GM12892 (cell line): Measurements from ENCODE around the gene VPS50.
A peak's percentile ranks its signal among the peaks of the same experiment; 100 is the strongest.
"Not testable (repeated sequence)": the region's sequence is repeated elsewhere in the genome, so short reads cannot be mapped to it uniquely, and the experiment has no call there.

Experiments used
- DNase-seq: peaks from one replicate; pipeline ENCODE4 v3.0.0; 2011; ENCODE audit not compliant: insufficient read length
- FAIRE-seq: peaks from 2 replicates; lab custom pipeline; 2011; peaks lifted over from hg19 to GRCh38; lab: Jason Lieb, UNC
- POLR2A ChIP-seq: IDR thresholded peaks from 2 replicates; pipeline ENCODE4 v1.6.1; 2011; ENCODE audit warnings: low read depth, low read length, control low read depth
- POLR2AphosphoS5 ChIP-seq: IDR thresholded peaks from 2 replicates; pipeline ENCODE4 v1.6.1; 2011; ENCODE audit warnings: low read depth, low read length, control low read depth
- TAF1 ChIP-seq: IDR thresholded peaks from 2 replicates; pipeline ENCODE4 v1.6.1; 2011; ENCODE audit warnings: low read depth, mild to moderate bottlenecking, control low read depth, low read length, borderline replicate concordance

VPS50 gene

DNA sequence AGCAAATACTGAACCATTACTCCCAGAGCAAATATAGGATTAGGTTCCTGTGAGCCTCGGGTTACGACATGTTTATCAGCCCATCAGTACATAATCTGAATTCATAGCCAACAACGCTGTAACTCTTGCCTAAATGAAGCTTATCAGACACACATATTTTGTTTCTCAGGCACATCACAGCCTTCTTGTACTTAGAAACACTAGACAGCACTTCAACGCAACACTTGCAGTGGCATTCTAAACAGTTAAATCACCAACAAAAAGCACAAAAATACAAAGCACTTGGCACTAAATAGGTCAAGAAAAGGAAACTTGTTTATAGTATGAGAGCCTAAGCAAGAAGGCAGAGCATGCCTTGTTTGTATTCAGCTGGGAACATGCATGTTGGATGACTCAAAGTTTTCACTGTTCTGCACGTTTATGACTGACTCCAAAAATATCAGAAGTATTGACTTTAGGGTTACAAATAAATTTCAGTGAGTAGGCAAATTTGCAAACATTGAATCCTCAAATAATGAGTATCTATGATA is 75.0 kb downstream of the VPS50 start:
- FAIRE-seq, result no peak
- TF ChIP-seq POLR2A (no peak), POLR2AphosphoS5 (no peak), TAF1 (no peak)

DNA sequence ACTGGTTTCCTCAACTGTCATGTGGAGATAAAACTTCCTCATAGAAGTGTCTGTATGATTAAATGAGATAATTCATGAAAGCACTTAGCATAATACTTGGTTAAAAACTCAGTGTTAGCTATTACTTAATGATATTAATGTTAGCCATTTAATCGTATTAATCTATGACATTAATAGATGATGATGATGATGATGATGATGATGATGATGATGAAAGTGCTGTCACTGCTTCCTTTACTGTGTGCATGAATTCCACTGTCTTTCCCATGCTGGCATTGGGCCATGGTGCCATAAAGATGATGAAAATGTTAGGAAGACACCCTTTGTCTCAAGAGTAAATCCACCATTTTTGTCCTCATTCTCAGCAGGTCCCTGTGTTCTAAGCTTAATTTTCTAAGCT is 75.8 kb downstream of the VPS50 start:
- TF ChIP-seq TAF1 (no peak), POLR2AphosphoS5 (no peak), POLR2A (no peak)
- no peak for FAIRE-seq
- no peak for DNase-seq

More for the DNA sequence above, 75.0 kb downstream of the VPS50 start:
- no peak for DNase-seq

DNA sequence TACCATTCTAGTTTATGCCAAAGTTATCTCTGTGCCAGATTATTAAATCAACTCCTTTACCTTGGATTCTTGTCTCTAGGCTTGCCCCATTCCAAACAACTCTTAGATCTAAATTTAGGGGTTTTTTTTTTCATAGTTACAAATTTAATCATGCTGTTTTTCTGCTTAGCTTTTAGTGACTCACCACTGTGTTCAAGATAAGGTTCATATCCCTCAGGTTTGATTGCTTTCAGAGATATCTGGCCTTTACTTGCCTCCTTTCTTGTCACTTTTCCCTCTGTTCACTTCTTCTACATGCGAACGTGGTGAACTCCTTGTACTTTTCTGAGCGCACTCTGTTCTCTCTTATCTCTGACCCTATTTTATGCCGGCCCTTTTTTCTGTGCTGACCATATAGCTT is 78.2 kb downstream of the VPS50 start:
- TF ChIP-seq POLR2A (no peak), POLR2AphosphoS5 (no peak), TAF1 (no peak)
- FAIRE-seq, result no peak
- no peak for DNase-seq

DNA sequence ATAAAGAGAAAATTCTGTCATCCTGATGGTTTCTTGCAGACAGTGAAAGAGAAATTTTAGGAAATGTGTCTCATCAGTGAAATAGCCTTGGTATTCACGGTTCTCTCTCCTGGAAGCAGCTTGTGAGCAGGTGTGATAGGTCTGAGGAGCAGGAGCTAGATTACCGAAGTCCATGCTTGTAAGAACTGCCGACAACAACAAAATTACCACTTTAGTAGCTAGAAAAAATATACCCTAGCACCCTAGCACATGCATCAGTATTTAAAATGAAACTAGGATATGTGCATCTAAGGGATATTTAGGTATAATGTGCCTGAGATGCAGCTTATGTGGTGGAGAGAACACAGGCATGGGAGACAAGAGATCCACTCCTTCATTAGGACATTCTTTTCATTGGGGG is 82.3 kb downstream of the VPS50 start:
- no peak for TF ChIP-seq POLR2A
- no peak for TF ChIP-seq POLR2AphosphoS5
- no peak for TF ChIP-seq TAF1
- no peak for DNase-seq
- no peak for FAIRE-seq

DNA sequence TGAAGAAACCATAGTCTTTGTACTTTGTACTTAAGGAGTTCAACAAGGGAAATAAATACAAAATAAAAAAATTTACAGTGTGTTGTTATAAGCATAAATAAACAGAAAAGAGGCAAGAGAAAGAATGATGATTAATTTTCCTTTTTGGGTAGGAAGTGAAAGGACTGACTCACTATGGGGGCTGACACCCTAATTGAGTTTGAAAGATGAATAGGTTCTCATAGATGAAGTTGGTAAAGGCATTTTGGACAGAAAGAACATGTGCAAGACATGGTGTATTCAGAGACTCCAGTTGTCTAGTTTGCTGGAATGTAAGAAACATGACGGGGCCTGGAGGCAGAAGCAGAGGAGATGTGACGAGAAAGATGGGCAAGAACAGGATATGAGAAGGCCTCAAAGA is 83.7 kb downstream of the VPS50 start:
- DNase-seq (no peak), FAIRE-seq (no peak)
- TF ChIP-seq POLR2A (no peak), POLR2AphosphoS5 (no peak), TAF1 (no peak)

DNA sequence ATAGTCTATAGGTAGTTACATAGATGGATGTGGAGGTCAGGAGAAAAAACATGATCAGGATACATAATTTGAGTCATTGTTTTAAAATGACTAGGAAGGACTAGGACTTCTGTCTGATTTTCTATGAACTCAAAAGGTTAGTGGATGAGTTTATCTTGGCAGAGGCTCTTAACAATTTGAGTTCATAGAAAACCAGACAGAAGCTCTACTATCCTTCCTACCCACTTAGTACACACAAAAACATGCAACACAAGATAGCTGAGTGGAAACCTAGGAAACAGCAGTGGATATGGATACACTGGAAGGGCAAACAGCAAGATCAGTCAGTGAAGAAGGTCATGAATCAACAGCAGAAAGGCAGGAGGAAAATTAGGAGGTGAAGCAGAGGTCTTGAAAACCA is 84.6 kb downstream of the VPS50 start:
- FAIRE-seq (no peak), DNase-seq (no peak)
- TF ChIP-seq POLR2A, result no peak

DNA sequence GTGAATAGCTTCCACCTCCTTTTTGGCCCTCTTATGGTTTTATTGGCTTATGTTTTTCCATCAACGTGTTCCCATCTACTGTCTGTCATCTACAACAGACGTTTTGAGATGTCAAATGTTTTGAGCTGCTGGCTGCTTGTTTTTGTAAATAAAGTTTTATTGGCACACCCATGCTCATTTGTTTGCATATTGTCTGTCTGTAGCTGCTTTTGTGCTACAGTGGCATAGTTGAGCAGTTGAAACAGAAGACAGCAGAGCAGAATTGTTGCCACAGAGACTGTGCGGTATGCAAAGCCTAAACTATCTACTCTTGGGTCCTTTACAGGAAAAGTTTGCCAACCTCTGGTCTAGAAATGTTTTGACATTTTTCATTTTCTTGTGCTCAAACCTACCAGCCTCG is 88.7 kb downstream of the VPS50 start:
- no peak for TF ChIP-seq POLR2AphosphoS5
- no peak for TF ChIP-seq TAF1
- no peak for TF ChIP-seq POLR2A
- FAIRE-seq, result no peak

DNA sequence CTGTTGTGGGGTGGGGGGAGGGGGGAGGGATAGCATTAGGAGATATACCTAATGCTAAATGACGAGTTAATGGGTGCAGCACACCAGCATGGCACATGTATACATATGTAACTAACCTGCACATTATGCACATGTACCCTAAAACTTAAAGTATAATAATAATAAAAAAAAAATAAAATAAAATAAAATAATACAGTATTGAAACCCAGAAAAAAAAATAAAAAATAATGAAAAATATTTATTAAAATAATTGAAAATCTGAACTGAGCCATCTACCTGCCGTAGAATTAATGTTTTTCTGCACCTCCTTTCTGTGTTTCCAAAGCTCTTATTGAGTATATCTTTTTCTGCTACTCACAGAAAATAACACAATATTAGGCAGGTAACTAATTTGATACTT is 94.1 kb downstream of the VPS50 start:
- DNase-seq, FAIRE-seq: not testable (repeated sequence)

More for the DNA sequence above, 88.7 kb downstream of the VPS50 start:
- no peak for DNase-seq

DNA sequence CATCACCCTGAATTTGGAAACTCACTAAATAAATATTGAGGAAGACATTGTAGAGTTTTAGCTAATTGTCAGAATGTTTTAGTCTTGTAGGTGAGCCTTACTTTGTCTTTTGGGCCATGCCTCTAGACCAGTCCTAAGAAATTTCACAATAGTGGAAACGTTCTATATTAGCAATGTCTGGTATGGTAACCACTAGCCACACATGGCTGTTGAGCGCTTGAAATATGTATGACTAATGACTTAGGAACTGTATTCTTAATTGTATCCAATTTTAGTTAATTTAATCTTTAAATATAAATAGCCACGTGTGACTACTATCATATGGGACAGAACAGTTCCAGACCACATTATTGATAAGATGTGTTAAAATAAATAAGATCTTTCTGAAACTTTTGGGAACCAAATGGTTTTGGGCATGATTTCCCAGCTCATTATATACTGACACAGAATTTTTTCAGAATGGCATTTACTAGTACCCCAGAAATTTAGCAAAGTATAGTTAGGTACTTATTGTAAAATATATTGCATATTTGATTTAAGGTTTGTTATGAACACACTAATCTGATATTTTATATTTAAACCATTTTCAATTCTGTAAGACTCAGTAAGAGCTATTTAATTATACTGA is 95.0 kb downstream of the VPS50 start:
- TF ChIP-seq POLR2A (no peak), POLR2AphosphoS5 (no peak), TAF1 (no peak)
- DNase-seq (no peak), FAIRE-seq (no peak)

DNA sequence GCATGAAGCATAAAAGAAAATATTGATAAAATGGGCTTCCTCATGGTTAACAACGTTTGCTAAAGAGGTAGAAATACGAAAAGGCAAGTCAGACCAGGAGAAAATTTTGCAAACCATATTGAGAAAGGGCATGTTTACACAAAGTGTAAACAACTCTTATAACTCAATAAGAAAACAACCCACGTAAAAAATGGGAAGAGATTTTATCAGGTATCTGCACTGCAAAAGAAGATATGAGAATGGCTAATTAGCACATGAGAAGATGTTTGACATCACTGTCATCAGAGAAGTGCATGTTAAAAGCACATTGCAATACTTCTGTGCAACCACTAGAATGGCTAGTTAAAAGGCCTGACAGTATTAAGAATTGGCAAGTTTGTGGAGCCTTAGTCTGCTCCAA is 99.5 kb downstream of the VPS50 start:
- no peak for TF ChIP-seq TAF1
- no peak for TF ChIP-seq POLR2AphosphoS5
- no peak for TF ChIP-seq POLR2A
- no peak for DNase-seq
- peak; percentile 14 for FAIRE-seq

DNA sequence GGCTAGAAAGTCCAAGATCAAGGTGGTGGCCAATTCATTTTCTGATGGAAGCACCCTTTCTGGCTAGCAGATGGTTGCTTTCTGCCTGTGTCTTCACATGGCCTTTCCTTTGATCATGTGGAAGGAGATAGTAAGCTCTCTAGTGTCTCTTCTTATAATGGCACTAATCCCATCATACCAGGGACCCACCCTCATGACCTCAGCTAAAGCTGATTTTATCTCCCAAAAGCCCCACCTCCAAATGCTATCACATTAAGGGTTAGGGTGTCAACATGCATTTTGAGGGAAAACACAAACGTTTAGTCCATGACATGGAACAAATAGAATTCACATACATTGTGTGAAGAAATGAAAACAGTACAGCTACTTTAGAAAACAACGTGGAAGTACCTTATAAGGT is 100.0 kb downstream of the VPS50 start:
- no peak for TF ChIP-seq POLR2A
- TF ChIP-seq POLR2AphosphoS5, result no peak
- no peak for TF ChIP-seq TAF1
- FAIRE-seq (no peak), DNase-seq (no peak)

DNA sequence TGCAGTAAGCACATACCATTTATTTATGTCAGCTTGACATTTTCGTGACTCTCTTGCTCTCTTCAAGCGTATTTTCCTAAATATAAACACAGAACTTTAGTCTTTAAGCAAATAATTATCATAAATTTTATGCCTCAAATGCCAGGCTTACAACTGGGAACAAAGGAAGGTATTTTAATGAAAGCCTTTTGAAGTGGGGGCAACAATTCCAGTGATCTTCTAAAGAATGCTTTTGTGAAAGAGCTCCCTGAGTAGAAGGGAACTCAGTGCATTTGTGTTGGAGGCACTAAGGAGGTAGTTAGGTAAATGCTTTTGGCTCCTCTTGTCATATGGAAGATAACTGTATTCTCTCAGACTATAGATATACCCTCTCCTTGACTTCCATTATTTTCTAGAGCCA is 104.9 kb downstream of the VPS50 start:
- no peak for FAIRE-seq
- TF ChIP-seq POLR2A, result no peak
- no peak for TF ChIP-seq POLR2AphosphoS5
- TF ChIP-seq TAF1, result no peak

DNA sequence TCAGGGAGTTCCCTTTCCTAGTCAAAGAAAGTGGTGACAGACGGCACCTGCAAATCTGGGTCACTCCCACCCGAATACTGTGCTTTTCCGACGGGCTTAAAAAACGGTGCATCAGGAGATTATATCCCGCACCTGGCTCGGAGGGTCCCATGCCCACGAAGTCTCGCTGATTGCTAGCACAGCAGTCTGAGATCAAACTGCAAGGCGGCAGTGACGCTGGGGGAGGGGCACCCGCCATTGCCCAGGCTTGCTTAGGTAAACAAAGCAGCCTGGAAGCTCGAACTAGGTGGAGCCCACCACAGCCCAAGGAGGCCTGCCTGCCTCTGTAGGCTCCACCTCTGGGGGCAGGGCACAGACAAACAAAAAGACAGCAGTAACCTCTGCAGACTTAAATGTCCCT is 110.0 kb downstream of the VPS50 start:
- FAIRE-seq, result not testable (repeated sequence)

More for the DNA sequence above, 104.9 kb downstream of the VPS50 start:
- no peak for DNase-seq

DNA sequence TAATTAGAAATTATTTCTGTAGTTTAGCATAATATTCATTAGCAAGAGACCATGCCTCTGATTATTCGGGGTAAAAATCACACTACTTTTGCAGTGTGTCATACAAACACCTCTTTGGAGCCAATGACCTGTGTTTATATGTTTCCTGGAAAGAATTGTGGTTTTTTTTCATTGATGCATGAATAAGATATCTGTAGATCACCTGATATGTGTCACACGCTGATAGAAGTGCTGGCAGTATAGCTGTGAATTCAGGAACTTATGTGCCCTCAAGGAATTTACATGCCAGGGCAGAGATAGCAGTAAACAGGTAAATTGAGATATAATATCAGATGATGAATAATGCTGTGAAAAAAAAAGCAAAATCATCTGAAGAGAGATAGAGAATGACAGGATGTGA is 118.2 kb downstream of the VPS50 start:
- FAIRE-seq (no peak), DNase-seq (no peak)
- TF ChIP-seq POLR2AphosphoS5, result no peak
- TF ChIP-seq POLR2A, result no peak
- no peak for TF ChIP-seq TAF1

More for the DNA sequence above, 110.0 kb downstream of the VPS50 start:
- not testable (repeated sequence) for DNase-seq
